Measurements from ENCODE around the gene NEXN.

GRCh38 chr1:77955709-77956108 is 67.3 kb downstream of the NEXN start:
- TF ChIP-seq CTCF (conservative IDR thresholded peaks at IDR 0.05; ENCODE audit: low read length) (no peak), EZH2phosphoT487 (IDR thresholded peaks at IDR 0.05; ENCODE audit: borderline replicate concordance, low read depth, low read length) (no peak)

Measured in OCI-LY7 (cell line).